ENCODE data around the gene C2CD4C. TPM values are rescaled to one million over a fixed set of nuclear protein-coding genes. Genes with fewer than 3 reads are reported as not detected.
"Not testable (repeated sequence)": the region's sequence is repeated elsewhere in the genome, so short reads cannot be mapped to it uniquely, and the experiment has no call there.

Gene C2CD4C
- polyA plus RNA-seq, 1 donor (not counting 4 experiments of a cell fraction or from before 2014, with no cell fraction given), result 1.6 TPM

- FAIRE-seq (no peak), DNase-seq (ENCODE audit: low read depth, low spot score) (no peak)
- Histone ChIP-seq H3K9ac (ENCODE audit: control insufficient read depth, extremely low read depth, insufficient read depth, low read length) (no peak overlapping the region), H4K20me1 (ENCODE audit: control insufficient read depth, extremely low read depth, insufficient read depth, low read length) (no peaks in the 10 kb centered on the region), H3K27ac (ENCODE audit: control insufficient read depth, insufficient read depth, low read length) (no peak overlapping the region), H3K9me1 (ENCODE audit: control insufficient read depth, extremely low read depth, insufficient read depth, low read length) (no peaks in the 10 kb centered on the region), H3K4me3 (ENCODE audit: control insufficient read depth in 2 of 3, extremely low read depth in 1 of 3, insufficient read depth in 2 of 3, low read depth in 1 of 3, low read length in 3 of 3) (no peak overlapping the region), H3K4me2 (ENCODE audit: control insufficient read depth, extremely low read depth, insufficient read depth, low read depth, low read length) (no peak overlapping the region), H3K27me3 (ENCODE audit: control insufficient read depth, extremely low read depth, insufficient read depth, low read length) (peaks cover 35% of the 10 kb centered on the region), H3K9me3 (ENCODE audit: control insufficient read depth, low read depth, low read length) (no peaks in the 10 kb centered on the region), H3K4me1 (ENCODE audit: control insufficient read depth, extremely low read depth, insufficient read depth, low read length) (peaks cover 4% of the 10 kb centered on the region), H3K79me2 (ENCODE audit: control insufficient read depth, insufficient read depth, low read length) (no peaks in the 10 kb centered on the region), H3K36me3 (ENCODE audit: control insufficient read depth in 2 of 2, extremely low read depth in 1 of 2, insufficient read depth in 2 of 2, low read length in 2 of 2) (no peaks in the 10 kb centered on the region), H2AFZ (ENCODE audit: control insufficient read depth, low read length) (no peak overlapping the region)
- no peak for TF ChIP-seq EZH2 (IDR thresholded peaks at IDR 0.05; ENCODE audit: low read length)
- TF ChIP-seq CTCF (optimal IDR thresholded peaks at IDR 0.05 in 1 of 3, IDR thresholded peaks at IDR 0.05 in 1 of 3, conservative IDR thresholded peaks at IDR 0.05 in 1 of 3; ENCODE audit: extremely low read depth in 1 of 3, insufficient read depth in 2 of 3, low read length in 3 of 3), result no peak
- dilution Hi-C loops (cut with MboI; ENCODE audit: extremely low pct_ligation_motif_present, low sequenced_read_pairs), result no loop called here
Measured at GRCh38 chr19:412356-413355, 3.7 kb upstream of the C2CD4C start.

GRCh38 chr19:411723-412355, 2.9 kb upstream of the C2CD4C start:
- TF ChIP-seq CTCF (optimal IDR thresholded peaks at IDR 0.05 in 1 of 3, IDR thresholded peaks at IDR 0.05 in 1 of 3, conservative IDR thresholded peaks at IDR 0.05 in 1 of 3; ENCODE audit: extremely low read depth in 1 of 3, insufficient read depth in 2 of 3, low read length in 3 of 3) (no peak), EZH2 (IDR thresholded peaks at IDR 0.05; ENCODE audit: low read length) (no peak)
- no peak overlapping the region for H3K9ac ChIP-seq (ENCODE audit: control insufficient read depth, extremely low read depth, insufficient read depth, low read length)
- no peaks in the 10 kb centered on the region for H3K36me3 ChIP-seq (ENCODE audit: control insufficient read depth in 2 of 2, extremely low read depth in 1 of 2, insufficient read depth in 2 of 2, low read length in 2 of 2)
- no peaks in the 10 kb centered on the region for H4K20me1 ChIP-seq (ENCODE audit: control insufficient read depth, extremely low read depth, insufficient read depth, low read length)
- no peak overlapping the region for H2AFZ ChIP-seq (ENCODE audit: control insufficient read depth, low read length)
- dilution Hi-C loops (cut with MboI; ENCODE audit: extremely low pct_ligation_motif_present, low sequenced_read_pairs), result no loop called here
- DNase-seq (ENCODE audit: low read depth, low spot score) (no peak), FAIRE-seq (no peak)
- H3K4me3 ChIP-seq (ENCODE audit: control insufficient read depth in 2 of 3, extremely low read depth in 1 of 3, insufficient read depth in 2 of 3, low read depth in 1 of 3, low read length in 3 of 3), result no peak overlapping the region
- peaks cover 4% of the 10 kb centered on the region for H3K4me1 ChIP-seq (ENCODE audit: control insufficient read depth, extremely low read depth, insufficient read depth, low read length)
- H3K4me2 ChIP-seq (ENCODE audit: control insufficient read depth, extremely low read depth, insufficient read depth, low read depth, low read length), result no peak overlapping the region
- no peaks in the 10 kb centered on the region for H3K9me3 ChIP-seq (ENCODE audit: control insufficient read depth, low read depth, low read length)
- peaks cover 37% of the 10 kb centered on the region for H3K27me3 ChIP-seq (ENCODE audit: control insufficient read depth, extremely low read depth, insufficient read depth, low read length)
- H3K9me1 ChIP-seq (ENCODE audit: control insufficient read depth, extremely low read depth, insufficient read depth, low read length), result no peaks in the 10 kb centered on the region
- H3K79me2 ChIP-seq (ENCODE audit: control insufficient read depth, insufficient read depth, low read length), result no peaks in the 10 kb centered on the region
- no peak overlapping the region for H3K27ac ChIP-seq (ENCODE audit: control insufficient read depth, insufficient read depth, low read length)

- FAIRE-seq; H3K4me1 ChIP-seq (ENCODE audit: control insufficient read depth, extremely low read depth, insufficient read depth, low read length); H3K27ac ChIP-seq (ENCODE audit: control insufficient read depth, insufficient read depth, low read length); DNase-seq (ENCODE audit: low read depth, low spot score); H3K79me2 ChIP-seq (ENCODE audit: control insufficient read depth, insufficient read depth, low read length); dilution Hi-C loops (cut with MboI; ENCODE audit: extremely low pct_ligation_motif_present, low sequenced_read_pairs); H3K9me1 ChIP-seq (ENCODE audit: control insufficient read depth, extremely low read depth, insufficient read depth, low read length); H4K20me1 ChIP-seq (ENCODE audit: control insufficient read depth, extremely low read depth, insufficient read depth, low read length); H2AFZ ChIP-seq (ENCODE audit: control insufficient read depth, low read length); H3K4me3 ChIP-seq (ENCODE audit: control insufficient read depth in 2 of 3, extremely low read depth in 1 of 3, insufficient read depth in 2 of 3, low read depth in 1 of 3, low read length in 3 of 3); H3K36me3 ChIP-seq (ENCODE audit: control insufficient read depth in 2 of 2, extremely low read depth in 1 of 2, insufficient read depth in 2 of 2, low read length in 2 of 2); H3K9ac ChIP-seq (ENCODE audit: control insufficient read depth, extremely low read depth, insufficient read depth, low read length); H3K4me2 ChIP-seq (ENCODE audit: control insufficient read depth, extremely low read depth, insufficient read depth, low read depth, low read length); H3K9me3 ChIP-seq (ENCODE audit: control insufficient read depth, low read depth, low read length): not testable (repeated sequence)
- peaks cover 37% of the 10 kb centered on the region for H3K27me3 ChIP-seq (ENCODE audit: control insufficient read depth, extremely low read depth, insufficient read depth, low read length)
Measured at GRCh38 chr19:411121-411722, 2.3 kb upstream of the C2CD4C start.

All from keratinocyte (primary cell).